MCF 10A (cell line): Measurements from ENCODE around the gene MYO9B. TPM values are rescaled to one million over a fixed set of nuclear protein-coding genes. Genes with fewer than 3 reads are reported as not detected.
"Not testable (repeated sequence)": the region's sequence is repeated elsewhere in the genome, so short reads cannot be mapped to it uniquely, and the experiment has no call there.

Experiments used
- BruUV-seq: library from RNA; stranded (reverse); fragments of 400-500 nt; replicated peaks from 2 replicates; lab custom pipeline; 2021; lab: Mats Ljungman, UMichigan
- CTCF ChIA-PET: fragments of 300-600 bp; sonication (Branson Sonifier 250); formaldehyde crosslinking; extraction: SDS; loops from one replicate; lab custom pipeline; 2021; ENCODE audit warnings: antibody characterized with exemption, inconsistent platforms; lab: Yijun Ruan, JAX
- POLR2A ChIA-PET: fragments of 300-600, 350-650 bp; sonication (Branson Sonifier 250); formaldehyde crosslinking; extraction: SDS; loops from one replicate; lab custom pipeline; 2020; ENCODE audit warnings: antibody characterized with exemption, inconsistent platforms; lab: Yijun Ruan, JAX
- DNase-seq: peaks from one replicate; pipeline ENCODE4 v3.0.0-alpha.2; 2018; ENCODE audit not compliant: unreplicated experiment
- H3K27ac Mint-ChIP-seq: one replicate; pipeline ENCODE4 v1.8.0; 2022; ENCODE audit warnings: mild to moderate bottlenecking, low read depth, mixed read lengths; ENCODE audit not compliant: unreplicated experiment
- H3K27me3 Mint-ChIP-seq: one replicate; pipeline ENCODE4 v1.8.0; 2022; ENCODE audit warnings: mixed read lengths; ENCODE audit not compliant: insufficient read depth, unreplicated experiment
- H3K36me3 Mint-ChIP-seq: one replicate; pipeline ENCODE4 v1.8.0; 2022; ENCODE audit warnings: mild to moderate bottlenecking, moderate library complexity, mixed read lengths; ENCODE audit not compliant: insufficient read depth, unreplicated experiment
- H3K4me1 Mint-ChIP-seq: one replicate; pipeline ENCODE4 v1.8.0; 2022; ENCODE audit warnings: mixed read lengths; ENCODE audit not compliant: insufficient read depth, unreplicated experiment
- H3K4me3 Mint-ChIP-seq: one replicate; pipeline ENCODE4 v1.8.0; 2022; ENCODE audit warnings: mild to moderate bottlenecking, moderate library complexity, mixed read lengths; ENCODE audit not compliant: unreplicated experiment
- H3K9me3 Mint-ChIP-seq: one replicate; pipeline ENCODE4 v1.8.0; 2022; ENCODE audit warnings: mixed read lengths; ENCODE audit not compliant: unreplicated experiment
- CTCF ChIP-seq: fragments of 200-600 bp; IDR thresholded peaks from one replicate; pipeline ENCODE4 v1.8.0; 2022; ENCODE audit warnings: antibody characterized with exemption, mild to moderate bottlenecking; ENCODE audit not compliant: unreplicated experiment
- intact Hi-C: fragments of 100-400 bp; cut with micrococcal nuclease; formaldehyde crosslinking; loops from 2 replicates; pipeline ENCODE4 v1.14.1; 2022
- total RNA-seq: library from RNA; stranded (reverse); gene quantifications from 2 replicates; pipeline ENCODE4 v1.2.3, GENCODE V29; 2022

MYO9B gene
- total RNA-seq, 1 experiment from 2014 or later = 43.5 TPM

GRCh38 chr19:17091758-17092333 lies 16.3 kb downstream of the MYO9B start:
- DNase-seq = no peak
- no peak for TF ChIP-seq CTCF
- Mint-ChIP-seq H3K36me3 (peaks cover 5% of the 10 kb centered on the region), H3K27me3 (no peaks in the 10 kb centered on the region), H3K4me1 (peaks cover 6% of the 10 kb centered on the region), H3K9me3 (no peaks in the 10 kb centered on the region), H3K27ac (no peak overlapping the region), H3K4me3 (no peak overlapping the region)
- CTCF ChIA-PET = interaction anchor here (0.5 to 0.6 kb wide), 2 partner anchors 11 to 134 kb away, joined by 3 to 4 read pairs; no protein-coding TSS in a partner anchor
- POLR2A ChIA-PET = no interaction called here
- intact Hi-C loops = no loop called here
- no TSS peak for BruUV-seq

DNA sequence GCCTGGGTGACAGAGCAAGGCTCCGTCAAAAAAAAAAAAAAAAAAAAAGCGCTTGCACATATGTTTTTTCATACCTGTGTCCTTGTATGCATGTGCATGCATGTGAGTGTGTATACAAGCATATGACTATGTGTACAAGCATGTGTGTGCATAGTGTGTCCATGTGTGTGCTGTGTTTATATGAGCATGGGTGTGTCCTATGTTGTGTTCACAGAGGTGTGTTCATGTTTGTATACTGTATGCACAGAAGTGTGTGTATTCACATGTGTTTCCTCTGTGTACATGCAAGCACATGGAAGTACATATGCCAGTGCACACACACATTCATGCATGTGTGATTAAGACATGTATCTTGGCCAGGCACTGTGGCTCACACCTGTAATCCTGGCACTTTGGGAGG lies 17.1 kb downstream of the MYO9B start:
- H3K36me3 Mint-ChIP-seq = peaks cover 5% of the 10 kb centered on the region
- ChIA-PET POLR2A (interaction anchor here (0.6 kb wide), 1 partner anchor 16 kb away, joined by 3 read pairs; no protein-coding TSS in a partner anchor), CTCF (no interaction called here)
- intact Hi-C loops = no loop called here
- TF ChIP-seq CTCF = no peak
- H3K9me3 Mint-ChIP-seq = no peaks in the 10 kb centered on the region
- BruUV-seq = no TSS peak
- peaks cover 11% of the 10 kb centered on the region for H3K4me1 Mint-ChIP-seq
- no peak overlapping the region for H3K4me3 Mint-ChIP-seq
- DNase-seq = no peak
- no peak overlapping the region for H3K27ac Mint-ChIP-seq
- no peaks in the 10 kb centered on the region for H3K27me3 Mint-ChIP-seq

- POLR2A ChIA-PET = interaction anchor here (1.3 kb wide), 1 partner anchor 14 kb away, joined by 5 read pairs; no protein-coding TSS in a partner anchor
- not testable (repeated sequence) for BruUV-seq
Measured at GRCh38 chr19:17094694-17095093, 19.1 kb downstream of the MYO9B start.

DNA sequence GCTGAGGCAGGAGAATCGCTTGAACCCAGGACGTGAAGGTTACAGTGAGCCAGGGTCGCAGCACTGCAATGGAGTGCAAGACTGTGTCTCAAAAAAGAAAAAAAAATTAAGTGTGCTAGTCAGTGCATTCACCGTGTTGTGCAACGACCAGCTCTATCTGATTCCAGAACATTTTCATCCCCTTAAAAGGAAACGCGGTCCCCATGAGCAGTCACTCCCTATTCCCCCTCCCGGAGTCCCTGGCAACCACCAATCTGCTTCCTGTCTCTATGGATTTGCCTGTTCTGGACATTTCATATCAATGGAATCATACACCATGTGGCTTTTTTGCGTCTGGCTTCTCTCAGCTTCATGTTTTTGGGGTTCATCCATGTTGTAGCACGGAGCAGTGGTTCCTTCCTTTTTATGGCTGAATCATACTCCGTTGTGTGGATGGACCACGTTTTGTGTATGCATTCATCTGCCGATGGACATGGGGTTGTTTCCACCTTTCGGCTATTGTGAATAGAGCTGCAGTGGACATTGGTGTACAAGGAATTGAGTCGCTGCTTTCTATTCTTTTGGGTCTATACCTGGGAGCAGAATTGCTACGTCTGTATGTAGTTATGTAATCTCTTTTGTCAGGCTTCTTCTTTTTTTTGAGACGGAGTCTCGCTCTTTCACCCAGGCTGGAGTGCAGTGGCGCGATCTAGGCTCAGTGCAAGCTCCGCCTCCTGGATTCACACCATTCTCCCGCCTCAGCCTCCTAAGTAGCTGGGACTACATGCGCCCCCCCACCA lies 19.8 kb downstream of the MYO9B start:
- H3K27ac Mint-ChIP-seq = no peak overlapping the region
- ChIA-PET POLR2A (interaction anchor here (1.3 kb wide), 1 partner anchor 13 kb away, joined by 5 read pairs; no protein-coding TSS in a partner anchor), CTCF (interaction anchor here (0.7 to 1.2 kb wide), 3 partner anchors 10 to 323 kb away, joined by 4 to 8 read pairs (median 4); no protein-coding TSS in a partner anchor)

More at GRCh38 chr19:17094694-17095093, 19.1 kb downstream of the MYO9B start:
- H3K4me3 Mint-ChIP-seq, intact Hi-C loops, H3K27ac Mint-ChIP-seq, H3K36me3 Mint-ChIP-seq, DNase-seq, H3K9me3 Mint-ChIP-seq, H3K27me3 Mint-ChIP-seq: not testable (repeated sequence)
- CTCF ChIA-PET = interaction anchor here (1.1 to 1.2 kb wide), 2 partner anchors 10 to 25 kb away, joined by 4 to 8 read pairs; no protein-coding TSS in a partner anchor
- peaks cover 16% of the 10 kb centered on the region for H3K4me1 Mint-ChIP-seq

More for the DNA sequence above, 19.8 kb downstream of the MYO9B start:
- no TSS peak for BruUV-seq
- Mint-ChIP-seq H3K36me3 (peaks cover 5% of the 10 kb centered on the region), H3K27me3 (no peaks in the 10 kb centered on the region), H3K4me1 (peaks cover 13% of the 10 kb centered on the region), H3K9me3 (no peaks in the 10 kb centered on the region), H3K4me3 (no peak overlapping the region)
- intact Hi-C loops = no loop called here
- no peak for DNase-seq
- TF ChIP-seq CTCF = no peak
